Fibroblast of villous mesenchyme (primary cell): ENCODE results near the gene TBC1D12. TPM values are rescaled to one million over a fixed set of nuclear protein-coding genes. Genes with fewer than 3 reads are reported as not detected.

Source experiments
- DNase-seq: peaks from one replicate; pipeline ENCODE4 v3.0.0-alpha.2; 2010; ENCODE audit warnings: low read depth
- H3K4me3 ChIP-seq: 2 replicates; pipeline ENCODE4 v1.5.1; 2011; ENCODE audit warnings: low read depth, mild to moderate bottlenecking, low read length
- CTCF ChIP-seq: IDR thresholded peaks from 2 replicates; pipeline ENCODE4 v1.5.1; 2012; ENCODE audit warnings: low read depth, mild to moderate bottlenecking, low read length; ENCODE audit not compliant: insufficient read depth
- total RNA-seq: library from RNA; depleted of rRNA; stranded (reverse); fragments of >200 nt; gene quantifications from 2 replicates; pipeline ENCODE4 v1.2.3, GENCODE V29; 2012

The TBC1D12 gene
- 13.2 and 15.1 TPM in 2 replicates for total RNA-seq

GRCh38 chr10:94402204-94402842 lies at the start of gene TBC1D12:
TBC1D12 (plus strand) TSS chr10:94402541; CDS start chr10:94402614, 73 bp downstream.
- peak; percentile 98 for DNase-seq
- H3K4me3 ChIP-seq = peak within 1 kb of the TSS; percentile 73
- TF ChIP-seq CTCF = no peak

GRCh38 chr10:94353336-94353735 lies 49.0 kb upstream of the TBC1D12 start:
- DNase-seq = no peak
- no peak for TF ChIP-seq CTCF
- H3K4me3 ChIP-seq = no peak overlapping the region

- H3K4me3 ChIP-seq = no peak overlapping the region
- no peak for DNase-seq
- no peak for TF ChIP-seq CTCF
Observed at GRCh38 chr10:94355841-94356240, 46.5 kb upstream of the TBC1D12 start.

GRCh38 chr10:94357193-94357592 lies 45.1 kb upstream of the TBC1D12 start:
- no peak for DNase-seq
- H3K4me3 ChIP-seq = no peak overlapping the region
- no peak for TF ChIP-seq CTCF

- H3K4me3 ChIP-seq = peak overlapping the region; percentile 50
- no peak for TF ChIP-seq CTCF
- DNase-seq = peak; percentile 93
Observed at GRCh38 chr10:94358480-94358879, 43.9 kb upstream of the TBC1D12 start.

- peak overlapping the region; percentile 87 for H3K4me3 ChIP-seq
- peak; percentile 52 for DNase-seq
- no peak for TF ChIP-seq CTCF
Observed at GRCh38 chr10:94361171-94361794, 41.1 kb upstream of the TBC1D12 start.
